ENCODE results near the gene SOBP.

GRCh38 chr6:107466062-107466461 is 23.9 kb upstream of the SOBP start:
- TF ChIP-seq GATA2 (IDR thresholded peaks at IDR 0.05; ENCODE audit: low read depth, low read length) (no peak), GATA3 (IDR thresholded peaks at IDR 0.05; ENCODE audit: low read depth, low read length) (no peak)

Data from SH-SY5Y (cell line).